Measurements from ENCODE around the gene BNIP3.

DNA sequence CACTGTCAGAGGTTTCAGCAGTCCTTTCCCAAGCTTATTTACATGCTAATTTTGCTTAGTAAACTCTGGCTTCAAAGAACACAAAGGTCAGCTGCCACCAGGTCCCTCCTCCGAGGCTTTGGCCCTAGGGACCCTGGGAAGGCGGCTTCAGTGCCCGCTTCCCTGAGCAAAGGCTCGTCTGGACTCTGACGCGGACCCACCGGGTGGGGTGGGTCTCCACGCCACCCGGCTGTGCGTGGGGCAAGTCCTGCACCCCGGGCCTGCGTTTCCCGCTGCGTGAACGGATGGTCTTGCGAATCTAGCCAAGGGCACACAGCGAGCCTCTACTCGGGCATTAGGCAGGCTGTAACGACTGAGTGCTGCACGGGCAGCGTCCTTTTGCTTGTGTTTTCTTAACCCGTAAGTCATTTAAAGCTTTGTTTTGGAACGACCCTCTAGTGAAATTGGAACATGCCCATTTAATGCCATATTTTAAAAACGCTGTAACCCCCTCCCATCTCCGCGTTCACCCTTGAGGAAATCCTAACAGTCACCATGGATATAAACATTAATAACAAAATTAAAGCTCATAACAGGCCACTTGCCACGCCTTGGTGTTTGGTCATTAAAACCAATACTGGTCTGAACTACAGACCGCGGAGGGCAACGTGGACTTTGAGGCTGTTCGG lies 828 bp downstream of the BNIP3 start:
- TF ChIP-seq POLR2AphosphoS5 (IDR thresholded peaks at IDR 0.05) (no peak), POLR2A (IDR thresholded peaks at IDR 0.05) (no peak)
- TF ChIP-seq, protein P1, sequence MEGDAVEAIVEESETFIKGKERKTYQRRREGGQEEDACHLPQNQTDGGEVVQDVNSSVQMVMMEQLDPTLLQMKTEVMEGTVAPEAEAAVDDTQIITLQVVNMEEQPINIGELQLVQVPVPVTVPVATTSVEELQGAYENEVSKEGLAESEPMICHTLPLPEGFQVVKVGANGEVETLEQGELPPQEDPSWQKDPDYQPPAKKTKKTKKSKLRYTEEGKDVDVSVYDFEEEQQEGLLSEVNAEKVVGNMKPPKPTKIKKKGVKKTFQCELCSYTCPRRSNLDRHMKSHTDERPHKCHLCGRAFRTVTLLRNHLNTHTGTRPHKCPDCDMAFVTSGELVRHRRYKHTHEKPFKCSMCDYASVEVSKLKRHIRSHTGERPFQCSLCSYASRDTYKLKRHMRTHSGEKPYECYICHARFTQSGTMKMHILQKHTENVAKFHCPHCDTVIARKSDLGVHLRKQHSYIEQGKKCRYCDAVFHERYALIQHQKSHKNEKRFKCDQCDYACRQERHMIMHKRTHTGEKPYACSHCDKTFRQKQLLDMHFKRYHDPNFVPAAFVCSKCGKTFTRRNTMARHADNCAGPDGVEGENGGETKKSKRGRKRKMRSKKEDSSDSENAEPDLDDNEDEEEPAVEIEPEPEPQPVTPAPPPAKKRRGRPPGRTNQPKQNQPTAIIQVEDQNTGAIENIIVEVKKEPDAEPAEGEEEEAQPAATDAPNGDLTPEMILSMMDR (IDR thresholded peaks at IDR 0.05): no peak
